Ecto neural progenitor cell (in vitro differentiated cells): ENCODE measurements around the gene MTUS2.

ENCODE experiments used
- DNase-seq: peaks from one replicate; pipeline ENCODE4 v3.0.0-alpha.2; 2018; ENCODE audit warnings: low spot score

MTUS2 gene

DNA sequence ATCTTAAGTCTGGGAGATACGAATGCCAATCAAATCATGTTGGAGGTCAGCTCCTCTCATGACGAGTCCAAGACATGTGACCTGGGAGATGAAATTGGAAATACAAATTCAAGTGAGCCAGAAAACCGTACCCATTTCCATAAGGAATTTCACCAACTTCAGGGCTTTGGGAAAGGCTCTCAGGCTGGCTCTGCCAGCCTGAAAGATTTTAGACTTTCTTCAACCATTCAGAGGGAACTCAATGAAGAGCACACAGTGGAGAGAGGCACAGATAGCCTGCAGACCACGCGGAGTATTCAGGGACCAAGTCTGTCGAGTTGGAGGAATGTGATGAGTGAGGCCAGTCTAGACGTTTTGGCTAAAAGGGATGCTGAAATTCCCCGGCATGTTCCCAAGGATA lies 204.6 kb downstream of the MTUS2 start:
- DNase-seq: no peak

DNA sequence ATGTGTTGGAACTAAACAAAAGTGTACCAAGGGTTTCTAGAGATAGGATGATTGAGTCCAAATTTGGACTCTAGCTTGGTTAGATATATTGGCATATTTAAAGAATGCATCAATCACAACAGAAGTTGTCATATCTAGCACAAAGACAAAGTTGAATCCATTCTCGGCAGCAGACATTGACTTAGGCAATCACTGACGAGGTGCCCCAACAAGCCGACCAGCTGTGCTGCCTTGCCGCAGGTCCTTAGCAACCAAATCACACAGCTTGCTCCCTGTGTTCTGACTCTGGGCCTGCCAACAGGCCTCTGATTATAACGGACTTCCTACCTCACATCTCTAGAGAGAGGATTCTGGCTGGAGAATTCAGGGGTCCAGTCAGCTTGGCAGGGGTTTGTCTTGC lies 208.7 kb downstream of the MTUS2 start:
- DNase-seq: no peak

DNA sequence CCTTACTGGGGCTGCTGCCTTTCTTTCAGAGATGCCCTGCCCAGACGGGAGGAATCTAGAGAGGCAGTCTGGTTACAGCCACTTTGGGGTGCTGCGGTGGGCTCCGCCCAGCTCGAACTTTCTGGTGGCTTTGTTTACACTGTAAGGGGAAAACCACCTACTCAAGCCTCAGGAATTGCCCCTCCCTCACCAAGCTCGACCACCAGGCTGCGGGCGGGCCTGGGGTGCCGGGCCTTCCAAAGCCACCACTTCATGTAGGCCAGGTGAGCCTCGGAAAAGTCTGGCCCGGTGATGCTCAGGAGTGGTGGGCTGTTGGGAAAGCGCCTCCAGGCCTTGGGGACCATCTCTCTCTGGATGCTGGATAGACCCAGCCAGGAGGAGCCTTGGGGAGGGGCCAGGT lies 218.6 kb downstream of the MTUS2 start:
- no peak for DNase-seq

DNA sequence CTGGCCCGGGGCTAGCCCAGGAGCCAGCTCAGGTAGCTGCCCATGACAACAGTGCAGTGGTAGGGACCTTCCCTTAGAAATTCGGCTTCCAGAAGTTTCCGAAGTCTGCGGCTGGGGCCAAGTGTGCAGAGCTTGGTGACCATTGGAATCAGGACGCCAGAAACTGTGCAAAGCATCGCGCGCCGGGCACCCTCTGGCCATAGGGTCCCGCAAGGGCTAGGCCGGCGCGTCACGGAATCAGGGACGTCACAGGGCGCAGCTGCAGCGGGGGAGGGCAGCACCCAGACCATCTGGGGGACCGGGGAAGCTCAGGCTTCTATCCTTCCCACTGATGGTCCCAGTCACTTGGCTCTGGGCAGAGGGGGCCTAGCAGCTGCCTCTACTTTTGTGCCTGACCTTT lies 219.1 kb downstream of the MTUS2 start:
- no peak for DNase-seq

DNA sequence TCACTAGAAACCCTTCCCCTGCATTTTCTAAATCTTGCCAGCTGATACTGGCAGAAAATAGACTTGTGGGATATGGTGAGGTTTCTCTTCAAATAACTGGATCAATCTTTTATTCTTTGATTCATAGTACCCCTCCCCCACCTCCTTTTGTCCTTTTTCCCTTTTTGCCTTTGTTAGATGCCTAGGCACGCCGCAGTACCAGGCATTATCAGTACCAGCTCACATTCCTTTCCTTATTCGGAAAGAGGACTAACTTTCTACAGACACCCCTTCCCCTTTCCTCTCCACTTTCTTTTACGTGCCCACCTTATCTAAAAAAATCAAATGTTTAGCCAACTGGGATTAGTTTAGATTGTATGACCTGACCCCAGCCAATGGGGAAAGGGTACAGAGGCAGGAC lies 226.4 kb downstream of the MTUS2 start:
- DNase-seq: no peak

DNA sequence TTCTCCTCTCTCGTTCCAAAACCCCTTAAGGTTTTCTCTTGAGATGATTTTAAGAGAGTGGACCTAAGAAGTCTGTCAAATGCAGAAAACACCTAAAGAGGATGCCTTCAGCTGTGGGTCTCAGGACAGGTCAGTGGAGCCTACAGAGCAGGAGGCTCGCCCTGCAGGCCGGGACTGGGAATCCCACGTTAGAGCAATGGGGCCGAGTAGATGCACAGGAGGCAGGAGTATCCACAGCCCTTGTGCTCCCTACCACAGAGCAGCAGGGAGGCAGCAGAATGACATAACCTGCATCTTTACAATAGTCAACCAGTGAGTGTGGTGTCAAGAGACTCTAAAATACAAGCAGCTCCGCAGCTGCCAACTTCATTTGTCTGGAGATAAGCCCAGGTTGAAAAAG lies 229.4 kb downstream of the MTUS2 start:
- DNase-seq: no peak

DNA sequence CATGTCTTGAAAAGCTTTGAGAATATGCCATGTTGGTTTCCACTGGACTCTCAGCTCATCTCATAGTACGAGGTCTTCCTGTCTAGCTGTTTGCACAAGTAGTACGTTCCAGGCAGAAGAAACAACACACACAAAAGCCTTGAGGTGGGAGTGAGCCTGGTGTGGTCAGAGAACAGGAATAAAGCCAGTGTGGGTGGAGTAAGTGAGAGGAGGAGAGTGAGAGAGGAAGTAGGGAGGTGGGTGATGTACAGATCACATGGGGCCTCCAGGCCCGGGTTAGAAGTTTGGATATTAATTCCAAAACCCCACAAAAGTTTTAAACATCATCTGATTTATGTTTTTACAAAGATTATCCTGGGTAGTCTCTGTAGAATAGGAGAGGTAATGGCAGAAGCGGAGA lies 230.6 kb downstream of the MTUS2 start:
- no peak for DNase-seq

DNA sequence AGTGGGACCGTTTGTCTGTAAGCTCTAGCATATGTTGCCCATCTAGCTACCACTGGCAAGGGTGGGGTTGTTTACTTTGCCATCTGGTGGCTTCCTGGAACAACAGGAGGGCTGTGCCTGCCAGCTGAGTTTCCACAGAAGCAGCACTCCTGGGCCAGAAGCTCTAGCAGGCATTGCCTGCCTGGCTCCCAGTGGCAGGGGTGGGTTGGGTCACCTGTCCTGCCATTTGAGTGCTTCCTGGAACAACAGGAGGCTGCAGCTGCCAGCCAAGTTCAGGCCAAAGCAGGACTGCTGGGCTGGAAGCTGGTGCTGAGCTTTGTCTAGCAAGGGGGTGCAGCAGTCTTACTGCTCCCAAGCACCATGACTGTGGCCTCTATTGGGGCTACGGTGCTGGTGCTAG lies 239.7 kb downstream of the MTUS2 start:
- no peak for DNase-seq

DNA sequence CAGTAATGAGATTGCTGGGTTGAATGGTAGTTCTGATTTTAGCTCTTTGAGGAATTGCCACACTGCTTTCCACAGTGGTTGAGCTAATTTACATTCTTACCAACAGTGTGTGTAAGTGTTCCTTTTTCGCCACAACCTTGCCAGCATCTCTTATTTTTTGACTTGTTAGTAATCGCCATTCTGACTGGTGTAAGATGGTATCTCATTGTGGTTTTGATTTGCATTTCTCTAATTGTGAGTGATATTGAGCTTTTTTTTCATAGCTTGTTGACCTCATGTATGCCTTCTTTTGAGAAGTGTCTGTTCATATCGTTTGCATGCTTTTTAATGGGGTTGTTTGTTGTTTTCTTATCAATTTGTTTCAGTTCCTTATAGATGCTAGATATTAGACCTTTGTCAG lies 245.0 kb downstream of the MTUS2 start:
- no peak for DNase-seq

DNA sequence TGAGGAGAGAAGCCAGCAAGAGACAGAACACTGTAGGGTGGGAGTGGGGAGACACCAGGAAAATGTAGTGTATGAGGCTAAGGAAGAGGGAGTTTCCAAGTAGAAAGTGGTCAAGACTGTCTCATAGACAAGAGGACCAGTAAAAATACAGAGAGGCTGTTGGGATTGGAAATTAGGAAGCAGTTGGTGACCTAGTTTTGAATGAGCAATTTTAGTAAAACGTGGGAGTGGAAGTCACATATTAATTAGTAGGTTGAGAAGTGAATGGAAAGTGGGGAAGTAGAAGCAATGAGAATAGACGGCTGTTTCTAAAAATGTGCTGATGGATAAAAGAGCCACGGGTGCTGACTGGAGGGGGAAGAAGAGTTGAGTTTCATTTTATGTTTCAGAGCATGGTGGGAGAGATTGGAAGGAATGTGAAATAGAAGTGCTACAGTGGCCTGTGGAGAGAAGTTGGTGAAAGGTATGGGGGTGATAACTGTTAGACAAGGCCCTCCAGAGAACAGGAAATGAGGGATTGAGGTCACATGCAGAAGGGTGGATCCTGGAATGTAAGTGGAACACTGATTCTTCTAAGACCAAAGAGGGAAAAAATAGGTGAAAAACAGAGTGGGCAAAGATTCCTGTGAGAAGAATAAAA lies 247.3 kb downstream of the MTUS2 start:
- DNase-seq: no peak

DNA sequence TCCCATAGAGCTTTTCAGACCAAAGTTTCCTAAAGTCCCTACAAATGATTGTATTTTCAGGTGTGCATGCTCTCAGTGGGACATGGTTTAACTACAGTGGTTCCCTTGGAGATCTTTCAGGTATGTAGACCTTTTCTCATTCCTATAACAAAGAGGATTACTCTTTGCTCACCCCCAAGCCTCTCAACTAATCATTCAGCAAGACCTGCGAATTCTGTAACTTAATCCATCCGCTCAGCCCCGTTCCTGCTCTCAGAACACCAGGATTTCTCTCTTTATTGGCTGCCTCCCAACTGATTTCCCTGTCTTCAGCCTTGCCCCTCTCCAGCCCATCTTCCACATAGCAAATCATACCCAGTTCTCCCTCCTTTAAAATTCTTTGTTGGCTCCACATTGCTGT lies 253.6 kb downstream of the MTUS2 start:
- DNase-seq: no peak

DNA sequence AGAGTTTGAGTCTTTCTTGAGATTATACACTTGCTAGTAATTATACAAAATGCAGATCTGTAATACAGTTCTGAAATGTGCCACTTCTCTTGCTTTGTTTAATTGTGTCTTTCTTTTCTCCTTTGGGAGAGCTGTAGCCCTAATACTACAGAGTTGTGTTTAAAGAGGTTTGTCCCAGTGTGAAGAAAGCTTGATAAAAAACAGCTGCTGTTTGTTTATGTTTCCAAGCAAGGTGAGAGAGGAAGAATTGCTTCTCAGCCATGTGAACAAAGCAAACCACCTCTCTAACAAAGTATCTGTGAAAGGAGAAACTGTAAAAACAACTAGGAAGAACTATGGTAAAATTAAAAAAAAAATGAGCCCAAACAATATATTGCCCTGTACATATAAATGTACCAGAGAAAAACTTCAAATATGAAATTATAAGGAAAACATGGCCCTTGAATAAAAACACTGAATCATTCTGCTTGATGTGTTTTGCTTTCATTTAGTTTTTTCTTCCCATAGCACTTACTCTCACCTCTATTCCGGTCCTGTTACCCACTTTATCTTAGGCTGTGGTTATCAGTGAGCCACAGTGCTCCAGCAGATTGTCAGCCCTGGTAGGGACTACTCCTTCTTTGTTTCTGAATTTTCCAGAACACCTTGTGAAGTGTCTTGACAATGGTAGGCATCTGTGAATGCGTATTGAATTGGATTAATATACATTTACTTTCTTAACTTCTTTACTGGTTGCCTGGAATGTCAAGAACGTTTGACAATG lies 257.1 kb downstream of the MTUS2 start:
- no peak for DNase-seq

DNA sequence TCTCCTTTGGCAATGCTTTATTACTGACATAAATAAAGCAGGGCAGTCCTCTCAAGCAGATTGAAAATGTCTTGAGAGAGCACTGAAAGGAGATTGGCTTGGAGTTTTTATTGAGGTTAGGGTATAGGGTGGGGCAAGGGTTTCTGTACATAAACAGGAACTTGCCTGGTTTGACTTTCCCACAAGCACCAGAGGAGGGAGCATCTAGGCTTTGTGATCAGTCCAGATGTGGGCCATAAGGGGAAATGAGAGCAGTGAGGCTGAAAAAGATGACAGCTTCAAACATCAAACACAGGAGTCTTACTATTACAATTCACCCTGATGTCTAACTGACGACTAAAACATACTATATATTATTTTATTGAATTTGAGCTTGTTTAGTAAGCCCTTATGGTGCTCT lies 260.9 kb downstream of the MTUS2 start:
- DNase-seq: no peak

DNA sequence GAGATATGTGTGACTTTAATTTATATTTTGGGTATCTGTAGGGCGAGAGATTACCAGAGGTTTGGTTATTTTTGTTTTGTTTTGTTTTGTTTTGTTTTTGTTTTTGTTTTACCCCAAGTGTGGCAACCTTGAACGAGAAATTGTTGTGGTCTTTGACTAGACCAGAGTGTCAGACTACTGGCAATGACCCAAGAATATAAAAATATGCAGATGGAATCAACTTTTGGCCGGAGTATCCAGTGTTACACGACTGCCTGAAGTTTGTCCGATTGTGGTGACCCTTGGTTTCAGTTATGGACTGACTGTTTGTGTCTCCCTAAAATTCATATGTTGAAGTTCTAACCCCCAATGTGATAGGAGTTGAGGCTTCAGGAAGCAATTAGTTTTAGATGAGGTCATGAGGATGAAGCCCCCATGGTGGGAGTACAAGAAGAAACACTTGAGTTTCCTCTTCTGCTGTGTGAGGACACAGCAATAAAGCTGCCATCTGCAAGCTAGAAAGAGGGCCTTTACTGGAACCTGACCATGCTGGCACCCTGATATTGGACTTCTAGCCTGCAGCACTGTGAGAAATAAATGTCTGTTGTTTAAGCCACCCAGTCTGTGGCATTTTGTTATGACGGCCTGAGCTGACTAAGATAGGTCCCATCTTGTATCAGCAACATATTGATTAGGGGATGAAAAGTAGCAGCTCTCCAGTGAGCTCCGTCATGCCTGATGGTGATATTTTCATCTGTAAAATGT lies 261.7 kb downstream of the MTUS2 start:
- DNase-seq: no peak

DNA sequence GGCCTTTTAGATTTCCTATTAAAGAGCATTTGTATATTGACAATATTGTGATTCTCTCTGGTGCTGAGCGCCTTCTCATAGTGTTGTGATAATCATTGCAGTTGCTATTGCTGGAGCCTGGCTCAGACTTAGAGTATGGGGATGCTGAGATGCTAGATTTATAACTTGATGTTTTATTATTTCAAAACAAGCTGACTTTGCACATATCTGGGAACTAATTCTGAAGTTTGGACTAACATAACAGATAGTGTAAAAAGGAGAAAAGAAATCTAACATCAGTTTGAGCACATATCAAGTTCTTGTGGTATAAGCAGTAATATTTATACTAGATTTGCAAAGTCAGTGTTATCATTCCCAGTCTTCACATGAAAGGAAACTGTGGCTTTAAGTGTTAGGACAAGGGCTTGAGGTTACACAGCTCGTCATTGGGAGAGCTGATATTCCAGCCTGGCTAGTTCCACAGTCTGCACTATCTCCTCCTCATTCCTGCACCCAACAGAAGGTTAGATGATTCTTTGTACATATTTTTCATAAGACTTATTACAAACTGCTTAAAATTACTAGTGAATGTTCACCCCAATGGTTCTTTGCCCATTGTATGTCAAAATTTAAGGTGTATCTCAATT lies 279.8 kb downstream of the MTUS2 start:
- DNase-seq: no peak

DNA sequence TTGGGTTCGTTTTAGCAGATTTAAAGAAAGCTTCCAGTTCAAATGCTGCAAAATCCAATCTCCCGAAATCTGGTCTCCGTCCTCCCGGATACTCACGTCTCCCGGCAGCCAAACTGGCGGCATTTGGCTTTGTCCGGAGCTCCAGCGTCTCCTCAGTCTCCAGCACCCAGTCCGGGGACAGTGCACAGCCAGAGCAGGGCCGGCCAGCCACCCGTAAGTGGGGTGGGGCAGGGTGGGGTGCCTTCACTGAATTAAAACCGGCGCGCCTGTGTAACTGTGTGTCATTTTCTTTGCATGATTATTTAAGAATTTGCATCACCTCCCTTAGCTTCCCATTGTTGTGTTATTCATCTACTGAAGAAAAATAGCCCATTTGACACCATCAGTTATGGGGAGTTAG lies 280.6 kb downstream of the MTUS2 start:
- DNase-seq: no peak

DNA sequence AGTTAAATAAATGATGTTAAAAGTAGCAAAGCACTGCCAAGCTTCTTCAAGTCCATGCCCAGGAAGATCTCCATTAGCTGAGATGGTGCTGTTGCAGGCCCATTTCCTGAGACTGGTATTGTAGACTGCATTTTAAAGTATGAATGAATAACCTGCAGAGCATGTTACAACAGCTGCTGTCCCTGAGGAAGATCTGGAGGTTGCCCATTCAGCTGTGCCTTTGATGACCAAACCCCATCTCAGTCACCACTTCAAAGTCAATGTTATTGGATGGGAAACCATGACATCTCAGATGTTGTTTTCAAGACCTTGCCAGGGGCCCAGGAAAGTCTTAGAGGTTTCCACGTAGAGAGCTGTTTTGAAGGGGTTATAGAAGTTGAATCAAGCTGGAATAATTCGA lies 281.3 kb downstream of the MTUS2 start:
- DNase-seq: no peak

DNA sequence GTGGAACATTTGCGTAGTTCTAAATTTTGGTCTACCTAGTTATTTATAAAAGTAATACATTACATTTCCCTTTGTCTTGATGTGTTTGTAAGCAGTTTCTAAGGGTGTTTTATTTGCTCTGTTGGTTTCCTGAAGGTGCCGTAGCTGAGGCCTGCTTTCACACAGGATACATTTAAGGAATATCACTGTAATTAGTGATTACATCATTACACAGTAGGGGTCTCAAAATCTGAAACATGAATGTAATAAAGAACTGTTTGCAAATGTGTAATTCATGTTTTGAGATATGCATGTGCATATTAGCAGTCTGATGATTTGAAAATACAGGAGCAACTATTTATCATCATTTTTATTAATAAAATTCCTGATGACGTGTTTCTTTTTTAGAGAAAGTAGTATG lies 281.8 kb downstream of the MTUS2 start:
- no peak for DNase-seq

DNA sequence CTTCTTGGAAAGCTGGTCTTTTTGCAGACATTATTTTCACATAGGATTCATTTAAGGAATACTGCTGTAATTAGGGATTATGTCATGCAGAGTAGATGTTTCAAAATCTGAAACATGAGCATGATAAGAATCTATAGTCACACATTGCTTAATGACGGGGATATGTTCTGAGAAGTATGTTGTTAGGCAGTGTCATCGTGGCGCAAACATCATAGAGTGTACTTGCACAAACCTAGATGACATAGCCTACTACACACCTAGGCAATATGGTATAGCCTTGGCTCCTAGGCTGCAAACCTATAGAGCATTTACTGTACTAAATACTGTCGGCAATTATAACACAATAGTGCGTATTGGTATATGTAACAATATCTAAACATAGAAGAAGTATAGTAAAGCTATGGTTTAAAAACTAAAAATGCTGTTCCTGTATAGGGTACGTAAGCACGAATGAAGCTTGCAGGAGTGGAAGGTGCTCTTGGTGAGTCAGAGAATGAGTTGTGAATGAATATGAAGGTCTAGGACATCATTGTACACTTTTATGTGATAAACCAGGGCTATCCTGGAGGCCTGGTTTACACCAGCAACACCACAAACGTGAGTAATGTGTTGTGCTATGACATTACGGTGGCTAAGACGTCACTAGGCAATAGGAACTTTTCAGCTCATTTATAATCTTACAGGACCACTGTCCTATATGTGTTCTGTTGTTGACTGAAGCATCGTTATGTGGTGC lies 283.1 kb downstream of the MTUS2 start:
- DNase-seq: no peak

DNA sequence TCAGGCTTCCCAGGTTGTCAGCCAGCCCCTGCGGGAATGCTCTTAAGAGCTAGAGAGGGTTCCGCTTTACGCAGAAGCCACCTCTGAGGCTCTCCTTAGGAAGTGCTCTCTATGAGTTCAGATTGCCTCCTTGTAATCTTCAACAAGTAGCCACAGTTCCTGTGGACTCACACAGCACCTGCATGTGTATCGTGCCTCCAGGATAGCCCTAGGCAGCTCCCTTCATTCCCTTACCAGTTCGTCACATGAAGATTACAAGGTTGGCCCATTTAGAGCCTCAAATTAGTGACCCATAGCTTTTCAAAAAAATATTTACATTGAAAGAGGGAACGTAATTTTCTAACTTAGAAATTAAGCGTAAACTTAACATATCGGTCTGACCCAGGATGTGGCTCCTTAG lies 284.3 kb downstream of the MTUS2 start:
- no peak for DNase-seq

DNA sequence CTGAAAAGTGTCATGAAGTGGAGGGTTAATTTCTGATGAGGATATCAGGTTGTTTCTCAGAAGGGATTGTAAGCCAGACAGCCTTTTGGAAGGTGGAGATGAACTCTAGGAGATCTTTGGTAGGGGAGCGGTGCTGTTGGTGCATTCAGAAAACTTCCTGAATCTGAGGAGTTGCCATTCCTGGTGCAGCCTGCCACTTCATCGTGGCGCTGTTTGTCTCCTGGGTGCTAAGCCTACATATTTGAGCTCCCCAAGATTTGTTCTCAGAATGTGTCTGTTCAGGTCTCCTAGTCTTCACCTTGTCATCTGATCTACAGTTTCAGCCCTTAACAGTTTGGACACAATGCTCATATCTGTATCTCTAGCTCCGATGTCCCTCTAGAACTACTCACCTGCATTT lies 285.6 kb downstream of the MTUS2 start:
- DNase-seq: no peak

DNA sequence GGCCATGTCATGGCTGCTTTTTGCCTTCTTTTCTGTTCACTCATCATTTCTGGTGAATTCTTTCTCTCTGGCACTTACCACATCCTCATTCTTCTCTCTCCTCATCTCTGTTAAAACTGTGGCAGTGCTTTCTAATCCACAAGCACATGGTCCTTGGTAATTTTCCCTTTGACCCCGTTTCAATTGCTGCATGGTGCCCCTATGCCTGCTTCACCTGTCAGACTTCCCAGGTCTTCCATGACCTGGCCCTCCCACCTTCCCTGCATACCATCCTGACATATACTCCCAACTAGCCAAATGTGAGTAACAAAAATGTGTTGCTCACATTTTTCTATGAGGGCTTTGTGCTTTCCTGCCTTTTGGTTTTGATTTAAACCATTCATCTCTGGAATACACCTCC lies 286.5 kb downstream of the MTUS2 start:
- no peak for DNase-seq
